Spleen (tissue), 11 donors: ENCODE measurements around the gene RUSF1. TPM values are rescaled to one million over a fixed set of nuclear protein-coding genes. Genes with fewer than 3 reads are reported as not detected.

ENCODE experiments used
- DNase-seq: peaks from one replicate; pipeline ENCODE4 v3.0.0-alpha.2; 2020
- H3K27ac ChIP-seq, 8 donors: fragments of 200-600 bp; sonication (generic) in 7 of 8; 1 replicate in 4 of 8; 2 replicates in 4 of 8; pipeline versions ENCODE4 v1.5.0 to v1.8.0; 2016 to 2021; ENCODE audit warnings: inconsistent platforms in 4 of 8, mild to moderate bottlenecking in 4 of 8, moderate library complexity in 1 of 8
- H3K27me3 ChIP-seq, 7 donors: fragments of 200-600 bp; sonication (generic) in 6 of 7; replicated peaks in 1 of 7; 1 replicate in 4 of 7; 2 replicates in 3 of 7; pipeline versions ENCODE4 v1.5.0 to v1.8.0; 2016 to 2021; ENCODE audit warnings: inconsistent platforms in 3 of 7, mild to moderate bottlenecking in 1 of 7
- H3K36me3 ChIP-seq, 6 donors: fragments of 200-600 bp; sonication (generic) in 5 of 6; 1 replicate in 4 of 6; 2 replicates in 2 of 6; pipeline versions ENCODE4 v1.5.0 to v1.8.0; 2016 to 2021; ENCODE audit warnings: inconsistent platforms in 2 of 6
- H3K4me1 ChIP-seq, 6 donors: fragments of 200-600 bp; sonication (generic) in 5 of 6; 1 replicate in 3 of 6; 2 replicates in 3 of 6; pipeline versions ENCODE4 v1.5.0 to v1.8.0; 2016 to 2021; ENCODE audit warnings: inconsistent platforms in 3 of 6
- H3K4me3 ChIP-seq, 8 donors: fragments of 200-600 bp; sonication (generic) in 7 of 8; 1 replicate in 4 of 8; 2 replicates in 4 of 8; pipeline versions ENCODE4 v1.5.0 to v1.8.0; 2016 to 2021; ENCODE audit warnings: inconsistent platforms in 4 of 8, mild to moderate bottlenecking in 4 of 8, moderate library complexity in 2 of 8
- H3K9me3 ChIP-seq, 8 donors: fragments of 200-600 bp; sonication (generic) in 7 of 8; 1 replicate in 4 of 8; 2 replicates in 4 of 8; pipeline versions ENCODE4 v1.5.0 to v1.8.0; 2016 to 2021; ENCODE audit warnings: inconsistent platforms in 4 of 8
- CTCF ChIP-seq, 11 experiments: fragments of 200-600 bp in 7 of 11; fragments of 450-650 bp in 4 of 11; sonication (generic) in 4 of 11; IDR thresholded peaks in 8 of 11; conservative IDR thresholded peaks in 3 of 11; 1 replicate in 7 of 11; 2 replicates in 4 of 11; pipeline versions ENCODE4 v1.4.0 to v1.8.0; 2016 to 2021; ENCODE audit warnings: antibody characterized with exemption in 11 of 11, inconsistent platforms in 4 of 11, mild to moderate bottlenecking in 1 of 11
- POLR2A ChIP-seq, 3 donors: fragments of 450-650 bp; IDR thresholded peaks; one replicate each; pipeline ENCODE4 v1.5.1; 2017; ENCODE audit warnings: antibody characterized with exemption in 3 of 3, mild to moderate bottlenecking in 1 of 3
- POLR2AphosphoS5 ChIP-seq, 3 donors: sonication (generic); formaldehyde crosslinking; IDR thresholded peaks; one replicate each; pipeline ENCODE4 v1.5.1; 2017; ENCODE audit warnings: antibody characterized with exemption in 3 of 3
- WGBS, 5 donors: extraction: QIAGEN DNeasy Blood & Tissue Kit in 3 of 5; methylation state at CpG; one replicate each; pipeline versions ENCODE4 v1.1.5 to v1.1.7; 2013 to 2018; 5-methylcytosine and 5-hydroxymethylcytosine counted together
- intact Hi-C: fragments of 100-400 bp; cut with DNase I; formaldehyde crosslinking; loops from one replicate; pipeline ENCODE4 v1.15.0; 2023; ENCODE audit warnings: low total_unique reads
- polyA plus RNA-seq, 3 donors: library from polyadenylated mRNA; stranded (reverse); fragments of 200-250 nt; gene quantifications; one replicate each; pipeline ENCODE4 v1.2.1, GENCODE V29; 2013
- total RNA-seq, 7 donors: library from RNA; depleted of rRNA in 3 of 7; stranded (reverse); fragments of >200 nt in 3 of 7; fragmentation: NEBNext Ultra II Directional in 4 of 7; extraction: Animal tissue kit (Norgen Biotek cat#: 25700) in 4 of 7; gene quantifications; one replicate each; pipeline versions ENCODE4 v1.1.0 to v1.2.1, GENCODE V29; 2016 to 2021
- donor health status: healthy with polysubstance abuse.
- donor health status: DM: no; HTN: no; CAD: no; lungs with moderate emphysema.
- donor health status: DM: no; HTN: no; CAD: no.
- donor health status: Bipolar disorder and iron deficiency.
- donor health status: healthy.
- donor health status: DM: no; HTN: no; CAD: no.
- donor health status: DM: yes; HTN: yes; CAD: no.

Gene RUSF1
- total and polyA plus RNA-seq, 10 donors: 36.6 to 73.3 (median 51.2) TPM

DNA sequence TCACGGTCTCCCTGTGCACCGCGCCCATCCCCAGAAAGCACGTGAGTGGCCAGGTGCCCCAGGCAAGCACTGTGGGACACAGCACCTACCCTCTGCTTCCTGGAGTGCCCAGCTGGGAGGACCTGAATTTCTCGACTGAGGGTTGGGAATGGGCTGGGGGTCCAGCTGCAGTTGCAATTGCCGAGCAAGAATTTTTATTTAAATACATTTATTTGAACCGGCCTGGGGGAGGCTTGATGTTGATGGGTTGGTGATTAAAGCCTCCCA is 19.0 kb downstream of the RUSF1 start:
- 88 to 99% (median 92%) methylated on average over 7 of the region's 7 CpGs for whole genome bisulfite sequencing, 5 donors
- intact Hi-C loops: loop anchor here (10.0 kb wide), 1 partner anchor 226 kb away; a partner anchor contains a TSS
- DNase-seq: no peak

DNA sequence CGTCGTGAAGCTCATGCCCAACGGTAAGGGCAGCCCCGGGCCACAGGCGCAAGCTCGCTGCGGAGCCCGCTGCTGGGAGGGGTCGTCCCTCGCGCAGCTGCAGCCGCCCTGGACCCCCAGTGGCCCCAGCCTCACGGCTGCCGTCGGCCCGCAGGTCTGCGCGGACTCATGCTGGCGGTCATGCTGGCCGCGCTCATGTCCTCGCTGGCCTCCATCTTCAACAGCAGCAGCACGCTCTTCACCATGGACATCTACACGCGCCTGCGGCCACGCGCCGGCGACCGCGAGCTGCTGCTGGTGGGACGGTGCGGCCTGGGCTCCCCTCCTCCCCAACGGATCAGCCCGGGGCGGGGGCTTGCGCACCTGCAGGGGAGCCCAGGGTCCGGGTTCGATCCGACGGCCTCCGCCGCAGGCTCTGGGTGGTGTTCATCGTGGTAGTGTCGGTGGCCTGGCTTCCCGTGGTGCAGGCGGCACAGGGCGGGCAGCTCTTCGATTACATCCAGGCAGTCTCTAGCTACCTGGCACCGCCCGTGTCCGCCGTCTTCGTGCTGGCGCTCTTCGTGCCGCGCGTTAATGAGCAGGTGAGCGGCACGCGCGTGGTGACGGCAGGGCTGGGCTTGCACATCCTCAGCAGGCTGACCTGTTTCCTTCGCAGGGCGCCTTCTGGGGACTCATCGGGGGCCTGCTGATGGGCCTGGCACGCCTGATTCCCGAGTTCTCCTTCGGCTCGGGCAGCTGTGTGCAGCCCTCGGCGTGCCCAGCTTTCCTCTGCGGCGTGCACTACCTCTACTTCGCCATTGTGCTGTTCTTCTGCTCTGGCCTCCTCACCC is 19.5 kb downstream of the RUSF1 start:
- intact Hi-C loops: loop anchor here (10.0 kb wide), 1 partner anchor 226 kb away; a partner anchor contains a TSS
- Histone ChIP-seq H3K27ac (peak overlapping the region in 5 of 8 donors; percentile 11 to 78 (median 57)), H3K36me3 (peaks cover 0 to 39% (median 23%) of the 10 kb centered on the region in 6 donors), H3K9me3 (no peaks in the 10 kb centered on the region), H3K4me1 (peaks cover 8 to 27% (median 21%) of the 10 kb centered on the region in 6 donors), H3K4me3 (peak overlapping the region in 7 of 8 donors; percentile 49 to 79 (median 63)), H3K27me3 (peaks cover 0 to 46% (median 12%) of the 10 kb centered on the region in 7 donors)
- TF ChIP-seq POLR2AphosphoS5 (IDR thresholded peaks at IDR 0.05) (peak in 2 of 3 donors; percentile 31 to 38), CTCF (IDR thresholded peaks at IDR 0.05 in 8 of 11, conservative IDR thresholded peaks at IDR 0.05 in 3 of 11) (no peak)
- DNase-seq: peak; percentile 82
- 53 to 73% (median 61%) methylated on average over 29 to 77 of the region's 77 CpGs for WGBS, 5 donors

More for the DNA sequence above, 19.0 kb downstream of the RUSF1 start:
- Histone ChIP-seq H3K4me3 (no peak overlapping the region), H3K4me1 (peaks cover 8 to 27% (median 21%) of the 10 kb centered on the region in 6 donors), H3K9me3 (no peaks in the 10 kb centered on the region), H3K36me3 (peaks cover 0 to 44% (median 27%) of the 10 kb centered on the region in 6 donors), H3K27ac (no peak overlapping the region), H3K27me3 (peaks cover 0 to 46% (median 12%) of the 10 kb centered on the region in 7 donors)
- TF ChIP-seq POLR2AphosphoS5 (IDR thresholded peaks at IDR 0.05) (no peak), POLR2A (IDR thresholded peaks at IDR 0.05) (no peak)

DNA sequence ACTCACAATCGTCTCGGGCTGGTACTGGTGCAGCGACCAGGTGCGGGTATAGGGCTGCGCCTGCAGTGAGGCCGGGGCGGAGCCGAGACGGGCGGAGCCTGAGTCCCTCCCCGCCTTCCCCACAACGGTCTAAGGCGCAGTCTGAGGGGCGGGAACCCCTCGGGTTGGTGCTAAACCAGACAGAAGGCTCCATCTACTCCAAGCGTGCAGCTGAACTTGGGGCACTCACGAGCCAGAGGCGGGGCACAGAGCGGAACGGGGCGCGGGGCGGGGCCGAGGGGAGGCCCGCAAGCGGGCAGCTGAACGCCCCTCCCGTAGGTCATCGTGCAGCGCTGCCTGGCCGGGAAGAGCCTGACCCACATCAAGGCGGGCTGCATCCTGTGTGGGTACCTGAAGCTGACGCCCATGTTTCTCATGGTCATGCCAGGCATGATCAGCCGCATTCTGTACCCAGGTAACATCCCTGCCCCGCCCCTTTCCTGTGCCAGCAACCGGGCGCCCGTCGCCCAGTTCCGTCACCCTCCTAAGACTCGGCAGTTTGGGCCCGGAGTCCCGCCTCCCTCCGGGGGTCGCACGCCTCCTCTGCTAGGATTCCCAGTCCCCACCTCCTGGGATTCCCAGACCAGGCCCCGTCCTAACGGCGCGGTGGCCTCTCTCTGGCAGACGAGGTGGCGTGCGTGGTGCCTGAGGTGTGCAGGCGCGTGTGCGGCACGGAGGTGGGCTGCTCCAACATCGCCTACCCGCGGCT is 20.3 kb downstream of the RUSF1 start:
- 0 to 2% (median 2%) methylated on average over 31 to 60 of the region's 60 CpGs for WGBS, 5 donors

More for the DNA sequence above, 20.3 kb downstream of the RUSF1 start:
- peak; percentile 93 for DNase-seq
- intact Hi-C loops: loop anchor here (10.0 kb wide), 1 partner anchor 227 kb away; a partner anchor contains a TSS
- Histone ChIP-seq H3K9me3 (no peaks in the 10 kb centered on the region), H3K27ac (peak overlapping the region in 5 of 8 donors; percentile 11 to 78 (median 57)), H3K36me3 (peaks cover 0 to 31% (median 15%) of the 10 kb centered on the region in 6 donors), H3K27me3 (peaks cover 0 to 51% (median 12%) of the 10 kb centered on the region in 7 donors), H3K4me3 (peak overlapping the region; percentile 47 to 79 (median 63)), H3K4me1 (peaks cover 8 to 27% (median 21%) of the 10 kb centered on the region in 6 donors)
- no peak for TF ChIP-seq POLR2A (IDR thresholded peaks at IDR 0.05)
- peak; percentile 55 to 77 (median 63) for TF ChIP-seq POLR2AphosphoS5 (IDR thresholded peaks at IDR 0.05)
- TF ChIP-seq CTCF (IDR thresholded peaks at IDR 0.05 in 8 of 11, conservative IDR thresholded peaks at IDR 0.05 in 3 of 11): no peak
